NCI-H2196 (cell line): ENCODE measurements around the gene SLC7A14.

Experiments used
- DNase-seq: peaks from one replicate; lab custom pipeline; 2025; ENCODE audit not compliant: unreplicated experiment; lab: John Stamatoyannopoulos, UW

The SLC7A14 gene

DNA sequence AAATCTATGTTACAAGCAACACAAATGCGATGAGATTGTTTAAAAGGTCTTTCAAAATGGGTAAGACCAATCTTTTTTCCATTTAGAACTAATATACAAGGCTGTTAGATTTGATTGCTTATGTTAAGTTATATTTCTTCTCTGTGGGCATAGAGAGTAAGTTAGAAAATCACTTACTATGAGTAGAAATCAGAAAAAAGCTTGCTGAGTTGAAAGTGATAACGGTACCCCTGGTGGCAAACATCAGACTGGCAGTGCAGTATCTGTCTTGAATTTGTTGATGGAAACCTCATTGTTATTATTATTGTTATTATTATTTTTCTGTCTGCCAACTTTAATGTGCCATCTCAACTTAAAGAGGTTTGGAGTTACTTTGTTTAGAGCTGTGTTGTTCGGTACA, 154.8 kb downstream of the SLC7A14 start:
- no peak for DNase-seq

DNA sequence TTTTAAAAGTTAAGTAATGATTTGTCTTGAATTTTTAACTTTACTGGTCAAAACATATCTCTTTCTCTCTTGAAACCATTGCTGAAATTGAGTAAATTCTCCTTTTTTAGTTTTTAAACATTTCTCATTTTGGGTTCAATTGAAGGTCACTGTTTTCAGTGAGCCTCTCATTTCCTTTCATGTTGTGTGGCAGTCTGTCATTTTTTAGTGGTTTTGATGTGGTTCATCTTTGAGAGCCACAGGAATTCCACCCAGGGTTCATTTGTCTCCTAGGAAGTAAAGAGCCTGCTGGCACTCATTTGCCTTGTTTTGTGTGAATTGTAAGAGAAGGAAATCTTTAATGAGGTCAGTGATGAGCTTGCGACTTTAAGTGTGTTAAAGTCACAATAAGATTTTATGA, 156.8 kb downstream of the SLC7A14 start:
- DNase-seq: no peak

DNA sequence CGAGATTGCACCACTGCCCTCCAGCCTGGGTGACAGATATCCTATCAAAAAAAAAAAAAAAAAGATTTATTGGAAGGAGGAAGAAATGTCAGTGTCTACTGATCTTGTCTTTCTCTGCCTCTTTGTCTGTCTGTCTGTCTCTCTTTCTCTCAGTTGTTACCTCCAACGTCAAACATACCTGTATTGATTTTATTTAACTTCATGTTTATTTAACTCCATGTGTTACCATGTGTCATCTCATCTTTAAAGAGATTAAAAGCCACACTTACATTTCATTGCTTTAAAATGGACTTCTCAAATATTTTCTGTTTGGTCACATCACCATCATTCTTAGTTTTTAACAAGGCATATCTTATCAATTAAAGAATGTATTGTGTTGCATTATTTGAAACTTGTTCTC, 157.8 kb downstream of the SLC7A14 start:
- no peak for DNase-seq

DNA sequence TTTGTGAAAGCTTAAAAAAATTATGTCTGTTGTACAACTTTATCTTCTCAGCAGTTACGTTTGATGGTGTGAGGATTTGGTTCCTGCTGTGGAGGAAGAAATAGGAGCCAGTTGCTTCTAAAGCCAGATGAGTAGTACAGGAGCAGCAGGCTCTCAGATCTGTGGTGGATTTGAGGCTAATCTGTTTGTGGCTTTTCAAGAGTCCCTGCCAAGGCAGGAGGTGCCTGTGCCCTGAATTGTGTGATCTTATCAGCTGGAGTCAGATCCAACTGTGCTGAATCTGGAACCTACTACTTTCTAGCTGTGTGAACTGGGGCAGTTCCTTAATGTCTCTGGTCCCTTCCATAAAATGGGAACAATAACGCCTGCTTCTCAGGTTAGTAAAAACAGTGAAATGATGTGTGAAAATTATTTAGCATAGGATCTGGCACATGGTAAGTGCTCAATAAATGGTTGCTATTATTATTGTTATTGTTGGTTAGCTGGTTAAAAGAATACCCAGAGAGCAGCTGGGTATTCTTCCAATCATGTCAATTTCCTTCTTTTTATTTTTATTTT, 159.6 kb downstream of the SLC7A14 start:
- DNase-seq: no peak

DNA sequence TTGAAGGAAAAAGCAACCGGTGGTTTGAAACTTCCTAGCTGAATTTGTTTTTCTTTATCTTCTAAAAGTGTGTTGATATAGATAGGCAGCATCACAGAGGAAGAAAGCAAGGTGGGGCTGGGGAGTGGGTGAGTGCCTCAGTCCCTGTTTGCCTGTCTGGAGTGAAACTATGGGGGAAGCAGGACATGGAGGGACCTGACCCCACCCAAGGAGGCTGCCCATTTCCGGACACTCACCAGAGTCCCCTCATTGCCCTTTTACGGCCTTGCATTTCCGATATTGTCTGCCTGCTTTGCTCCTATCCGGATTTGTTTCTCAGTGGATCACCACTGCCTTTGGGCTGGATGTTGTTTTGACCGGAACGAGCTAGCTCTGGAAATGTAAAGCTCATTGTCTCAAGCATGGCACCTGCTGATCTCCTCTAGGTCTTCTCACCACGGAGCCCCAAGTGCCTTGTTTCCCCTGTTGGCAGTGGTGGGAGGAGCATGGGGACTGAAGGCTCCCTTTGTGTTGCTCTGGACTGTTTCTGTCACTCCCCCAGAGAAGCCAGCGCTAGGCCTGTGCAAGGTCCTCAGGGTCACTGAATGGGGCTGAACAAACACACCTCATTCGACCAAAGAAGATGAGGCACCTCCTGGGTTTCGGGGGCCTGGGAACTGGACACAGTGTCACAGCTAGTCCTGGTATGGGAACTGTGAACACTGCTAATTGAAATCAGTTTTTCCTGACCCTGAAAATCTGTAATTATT, 160.2 kb downstream of the SLC7A14 start:
- DNase-seq: no peak

DNA sequence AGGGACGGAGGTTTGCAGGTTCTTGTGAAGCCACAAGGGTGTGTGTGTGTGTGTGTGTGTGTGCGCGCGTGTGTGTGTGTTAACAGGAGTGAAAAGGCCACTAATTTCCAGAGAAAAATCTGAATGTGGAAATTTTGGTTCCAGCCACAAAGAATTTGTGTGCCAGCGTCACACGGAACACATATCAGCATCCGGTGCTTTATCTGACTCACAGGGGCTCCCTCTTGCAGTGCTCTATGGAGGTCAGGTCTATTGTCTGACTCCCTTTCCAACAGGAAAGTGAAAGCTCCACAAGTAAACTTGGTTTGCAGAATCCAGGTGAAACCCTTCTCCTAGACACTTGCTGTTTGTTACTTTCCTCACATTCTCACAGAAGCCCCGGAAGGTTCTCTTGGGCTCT, 161.0 kb downstream of the SLC7A14 start:
- no peak for DNase-seq

DNA sequence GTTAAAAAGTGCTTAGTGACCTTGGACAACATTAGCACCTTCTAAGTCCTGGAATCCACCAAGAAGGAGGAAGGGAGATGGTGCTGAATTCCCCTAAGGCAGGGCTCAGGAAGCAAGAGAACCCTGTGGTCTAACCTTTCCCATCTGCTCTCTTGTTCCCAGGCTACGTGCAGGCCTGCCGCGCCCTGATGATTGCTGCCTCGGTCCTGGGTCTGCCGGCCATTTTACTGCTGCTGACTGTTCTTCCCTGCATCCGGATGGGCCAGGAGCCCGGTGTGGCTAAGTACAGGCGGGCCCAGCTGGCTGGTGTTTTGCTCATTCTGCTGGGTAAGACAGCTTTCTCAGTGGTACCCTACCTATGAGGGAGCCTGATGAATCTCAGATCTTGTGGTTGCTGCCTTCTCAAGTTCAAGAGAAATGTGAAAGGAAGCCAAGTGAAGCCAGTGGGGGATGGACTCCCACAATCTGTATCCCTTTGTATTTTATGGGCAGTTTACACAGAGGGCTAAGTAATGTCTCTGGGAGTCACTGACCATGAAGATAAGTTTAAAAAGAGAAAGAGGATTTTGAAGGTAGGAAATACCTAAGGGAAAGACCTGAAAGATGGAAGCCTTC, 162.8 kb downstream of the SLC7A14 start:
- no peak for DNase-seq

DNA sequence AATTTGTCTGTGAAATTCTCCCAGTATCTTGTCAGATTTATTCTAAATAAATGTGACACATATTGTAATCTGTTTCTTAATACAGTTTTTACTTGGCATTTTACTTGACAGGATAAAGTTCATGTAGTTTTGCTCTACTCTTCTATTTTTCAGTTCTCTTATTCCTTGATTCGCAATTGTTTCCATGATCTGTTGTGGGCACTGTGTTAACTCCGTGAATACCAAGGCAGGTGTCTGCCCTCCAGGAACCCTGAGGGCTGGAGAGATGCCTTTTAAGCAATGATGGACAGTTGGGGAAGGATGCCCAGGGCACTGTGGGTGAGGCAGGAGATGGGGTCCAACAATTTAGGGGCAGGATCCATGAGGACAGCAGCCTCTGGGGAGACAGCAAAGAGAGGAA, 164.1 kb downstream of the SLC7A14 start:
- no peak for DNase-seq

DNA sequence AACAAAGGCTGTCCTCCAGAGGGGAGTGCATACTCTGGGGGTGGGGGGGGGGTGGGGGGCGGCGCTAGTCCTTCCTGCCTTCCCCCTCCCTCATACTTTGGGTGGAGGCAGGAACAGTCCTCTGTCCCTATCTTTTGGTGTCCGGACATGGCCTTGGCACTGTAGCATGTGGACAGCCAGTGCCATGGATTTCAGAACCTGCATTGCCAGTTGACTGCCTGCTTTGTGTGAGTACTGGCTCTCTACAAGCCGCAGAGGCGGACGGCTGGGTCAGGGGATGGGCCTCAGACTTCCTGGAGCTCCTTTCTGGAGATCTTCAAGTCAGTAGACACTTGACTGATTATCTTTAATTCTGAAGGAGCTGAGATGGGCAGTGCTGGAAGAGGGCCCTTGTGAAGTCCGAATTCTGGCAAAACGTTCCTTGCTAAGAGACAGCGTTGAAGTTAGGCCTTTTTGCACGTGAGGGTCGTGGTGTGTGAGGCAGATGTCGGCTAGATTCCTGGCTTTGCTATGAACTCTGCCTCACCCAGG, 164.7 kb downstream of the SLC7A14 start:
- DNase-seq: no peak

DNA sequence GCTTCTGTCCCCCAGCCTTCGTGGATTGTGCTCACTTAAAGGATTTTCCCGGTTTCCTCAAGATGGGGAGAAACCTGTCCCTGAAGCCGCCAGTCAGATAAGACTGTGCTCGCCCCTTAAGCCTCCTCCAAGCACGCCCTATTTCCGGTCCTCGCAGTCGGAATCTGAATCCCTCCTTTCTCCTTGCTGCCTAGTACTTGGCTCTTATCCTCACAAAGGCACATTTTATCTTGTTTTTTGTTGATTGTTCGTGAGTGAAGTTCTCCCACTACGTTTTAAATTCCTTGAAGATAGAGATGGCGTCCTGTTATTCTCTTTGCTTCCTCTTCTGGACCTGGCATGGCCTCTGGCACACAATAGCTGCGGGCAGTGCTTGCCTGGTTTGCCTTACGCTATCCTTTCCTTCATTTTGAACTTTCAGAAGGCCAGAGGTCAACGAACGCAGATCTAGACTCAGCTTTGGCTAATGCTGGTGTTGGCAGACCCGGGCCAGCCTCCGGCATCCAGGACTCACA, 165.5 kb downstream of the SLC7A14 start:
- DNase-seq: no peak

DNA sequence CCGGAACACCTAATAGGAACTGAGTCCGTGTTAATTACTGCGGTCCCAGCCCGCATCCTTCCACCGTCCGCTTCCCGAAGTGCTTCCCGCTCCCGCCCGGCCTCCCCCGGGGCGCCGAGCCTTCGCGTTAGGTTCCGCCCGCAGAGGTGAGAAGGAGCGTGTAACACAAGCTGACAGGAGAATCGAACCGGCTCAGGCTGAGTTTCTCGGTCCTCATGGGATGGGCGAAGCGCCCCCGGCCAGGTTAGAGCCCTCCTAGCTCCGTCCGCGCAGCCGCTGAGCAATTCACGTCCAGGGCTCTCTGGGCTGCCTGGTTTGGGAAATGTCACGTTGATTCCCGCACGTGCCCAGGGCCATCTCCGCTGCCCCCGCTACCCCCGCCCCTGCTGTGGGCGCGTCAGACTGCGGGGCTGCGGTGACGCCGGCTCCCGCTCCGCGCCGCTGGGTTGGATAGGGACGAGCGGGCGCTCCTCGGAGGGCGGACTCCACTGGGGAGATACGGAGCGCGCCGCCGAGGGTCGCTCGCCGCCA, 166.3 kb downstream of the SLC7A14 start:
- no peak for DNase-seq

DNA sequence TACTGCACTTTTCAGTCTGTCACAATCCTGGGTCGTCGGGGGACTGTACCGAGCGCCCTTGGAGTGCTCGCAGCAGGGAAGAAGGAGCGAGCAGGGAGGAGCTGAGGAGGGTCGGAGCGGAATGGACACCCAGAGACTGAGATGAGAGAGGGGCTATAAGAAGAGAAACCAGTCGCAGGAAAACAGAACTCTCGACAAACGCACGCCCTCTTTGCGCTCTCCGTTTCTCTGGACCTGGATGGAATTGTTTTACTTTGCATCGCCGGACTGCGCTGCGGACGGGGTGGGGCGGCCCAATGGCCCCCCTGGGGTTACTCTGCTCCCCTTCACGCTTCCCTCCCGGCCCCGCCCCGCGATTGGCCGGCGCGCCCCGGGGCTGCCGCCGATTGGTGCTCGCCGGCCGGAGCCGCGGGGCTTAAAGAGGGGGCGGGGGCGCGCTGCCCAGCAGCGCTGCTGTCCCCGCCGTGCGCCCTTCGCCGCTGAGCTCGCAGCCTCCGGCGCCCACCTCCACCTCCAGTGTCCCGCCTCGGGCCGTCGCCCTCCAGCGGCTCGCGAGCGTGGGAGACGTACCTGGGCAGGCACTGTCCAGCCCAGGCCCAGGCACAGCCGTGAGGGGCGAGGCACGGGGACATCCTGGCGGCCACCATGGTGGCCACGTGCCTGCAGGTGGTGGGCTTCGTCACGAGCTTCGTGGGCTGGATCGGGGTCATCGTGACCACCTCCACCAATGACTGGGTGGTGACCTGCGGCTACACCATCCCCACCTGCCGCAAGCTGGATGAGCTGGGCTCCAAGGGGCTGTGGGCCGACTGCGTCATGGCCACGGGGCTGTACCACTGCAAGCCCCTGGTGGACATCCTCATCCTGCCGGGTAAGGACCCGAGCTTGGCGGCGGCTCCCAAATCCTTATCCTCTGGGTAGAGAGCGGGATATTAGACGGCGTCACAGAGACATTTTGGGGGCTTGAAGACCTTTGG, 167.2 kb downstream of the SLC7A14 start, which contains the start of gene CLDN11:
Gene CLDN11 (plus strand): TSS at position 447 of the 977 bp plus-strand sequence. CDS start 199 bp downstream, at position 646.
- DNase-seq: peak; percentile 40

DNA sequence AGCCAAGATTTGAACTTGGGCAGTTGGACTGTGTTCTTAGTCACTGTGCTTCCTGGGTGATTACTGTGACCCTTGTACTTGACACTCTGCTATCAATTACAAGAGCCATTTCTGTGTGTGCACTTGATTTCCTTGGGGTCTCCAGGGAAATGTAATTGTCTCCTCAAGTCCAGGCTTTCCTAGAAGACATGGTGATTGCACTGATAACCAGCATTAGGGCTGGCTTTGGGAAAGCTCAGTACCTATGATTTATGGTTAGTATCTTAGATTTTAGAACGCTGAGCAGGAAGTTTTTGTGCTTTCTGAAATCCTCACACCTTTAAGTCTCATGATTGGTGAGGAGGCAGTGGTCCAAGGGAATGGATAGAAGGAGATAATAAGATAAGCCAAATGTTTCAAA, 168.8 kb downstream of the SLC7A14 start:
- DNase-seq: no peak

DNA sequence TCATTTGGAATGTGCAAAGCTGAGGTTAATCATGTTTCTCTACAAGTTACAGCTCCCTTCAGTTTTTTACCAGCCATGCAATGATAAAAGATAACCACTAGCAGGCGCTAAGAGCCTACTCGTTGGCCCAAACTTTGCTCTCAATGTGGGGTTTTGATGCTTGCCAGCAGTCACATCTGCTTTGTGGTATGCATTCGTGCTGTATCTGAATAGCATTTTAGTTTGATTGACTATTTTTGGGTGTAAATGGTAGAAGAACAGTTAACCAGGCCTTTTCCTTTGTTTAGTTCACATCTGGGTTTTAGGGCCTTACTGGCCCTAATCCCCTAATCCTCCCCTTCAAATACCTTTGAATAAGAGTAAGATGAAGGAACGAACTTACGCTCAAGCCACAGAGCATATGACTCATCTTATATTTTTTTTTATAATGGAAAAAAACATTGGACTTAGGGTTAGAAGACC, 171.6 kb downstream of the SLC7A14 start:
- peak; percentile 77 for DNase-seq

DNA sequence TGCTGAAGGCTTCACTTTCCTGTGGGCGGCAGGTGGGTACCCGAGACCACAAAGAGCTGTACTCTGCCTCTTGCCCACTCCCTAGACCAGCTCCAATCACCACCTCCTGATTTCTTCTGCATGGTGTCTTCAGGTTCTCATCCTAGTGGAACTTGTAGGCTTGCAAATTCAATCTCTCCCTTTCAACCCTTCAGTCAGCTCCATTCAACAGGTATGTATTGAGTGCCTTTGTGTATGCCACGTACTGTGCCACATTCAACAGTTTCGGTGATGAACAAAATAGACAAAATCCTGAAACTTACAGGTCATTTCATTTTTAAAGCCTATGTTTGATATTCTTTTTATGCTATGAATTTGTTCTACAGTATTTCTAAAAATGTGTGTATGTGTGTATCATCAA, 172.6 kb downstream of the SLC7A14 start:
- DNase-seq: no peak

DNA sequence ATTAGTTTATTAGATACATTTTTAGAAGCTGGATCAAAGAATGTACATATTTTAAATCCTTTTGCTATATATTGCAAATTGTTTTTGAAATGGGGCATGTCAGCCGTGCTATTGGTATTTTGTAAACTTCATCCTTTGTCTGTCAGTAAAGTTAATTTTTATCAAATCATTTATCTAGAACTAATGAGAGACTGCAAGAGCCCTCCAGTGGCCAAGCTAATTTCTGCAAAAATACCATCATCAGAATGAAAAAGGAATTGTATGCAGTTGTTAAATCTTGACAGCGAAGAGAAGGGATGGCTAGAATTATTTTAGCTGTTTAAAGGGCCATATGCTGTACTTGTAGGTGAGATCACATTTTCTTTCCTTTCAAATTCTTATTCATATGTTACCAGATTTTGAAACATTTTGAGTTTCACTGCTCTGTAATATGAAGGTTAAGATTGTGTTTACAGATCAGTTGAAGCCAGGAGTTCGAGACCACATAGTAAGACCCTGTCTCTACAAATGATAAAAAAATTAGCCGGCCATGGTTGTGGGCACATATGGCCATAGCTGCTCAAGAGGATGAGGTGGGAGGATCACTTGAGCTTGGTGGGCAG, 175.3 kb downstream of the SLC7A14 start:
- DNase-seq: peak; percentile 55
